HEK293 (cell line): ENCODE data around the gene POU2AF3.

Experiments used
- CTCF ChIA-PET: fragments of 350-600 bp; formaldehyde crosslinking; extraction: SDS; loops from one replicate; lab custom pipeline; 2021; ENCODE audit warnings: antibody characterized with exemption; lab: Yijun Ruan, JAX
- POLR2A ChIA-PET: fragments of 300-600 bp; formaldehyde crosslinking; extraction: SDS; loops from one replicate; lab custom pipeline; 2020; ENCODE audit warnings: antibody characterized with exemption, inconsistent platforms; lab: Yijun Ruan, JAX
- H3K27ac ChIP-seq: fragments of 200-500 bp; sonication (Bioruptor generic); 2 replicates; pipeline ENCODE4 v1.5.1; 2014; ENCODE audit warnings: low read depth, low read length, control low read depth, inconsistent platforms; ENCODE audit errors: extremely low read depth
- H3K36me3 ChIP-seq, 2 experiments: fragments of 200-500 bp in 1 of 2; sonication (Bioruptor generic) in 1 of 2; 1 replicate in 1 of 2; 2 replicates in 1 of 2; pipeline ENCODE4 v1.5.1; 2014 to 2017; ENCODE audit warnings: inconsistent platforms in 2 of 2, low read length in 2 of 2; ENCODE audit not compliant: control insufficient read depth in 2 of 2, insufficient read depth in 1 of 2
- H3K4me1 ChIP-seq: fragments of 200-500 bp; sonication (Bioruptor generic); 2 replicates; pipeline ENCODE4 v1.5.1; 2014; ENCODE audit warnings: mild to moderate bottlenecking, low read length, inconsistent platforms; ENCODE audit not compliant: control insufficient read depth, insufficient read depth
- H3K4me3 ChIP-seq: 2 replicates; pipeline ENCODE4 v1.5.1; 2011; ENCODE audit warnings: low read depth, mild to moderate bottlenecking, control low read depth, low read length, moderate library complexity
- H3K9me3 ChIP-seq: fragments of 200-500 bp; sonication (Bioruptor generic); 2 replicates; pipeline ENCODE4 v1.5.1; 2014; ENCODE audit warnings: low read depth, low read length, inconsistent platforms; ENCODE audit not compliant: control insufficient read depth, insufficient read depth
- ATF2 ChIP-seq: fragments of 450-650 bp; formaldehyde crosslinking; IDR thresholded peaks from 2 replicates; pipeline ENCODE4 v1.5.1; 2016; ENCODE audit warnings: missing biosample characterization, missing genetic modification characterization, low read depth
- INSM2 ChIP-seq: fragments of 450-650 bp; formaldehyde crosslinking; IDR thresholded peaks from 2 replicates; pipeline ENCODE4 v1.5.1; 2016; ENCODE audit warnings: missing biosample characterization, missing genetic modification characterization
- KLF10 ChIP-seq: fragments of 450-650 bp; IDR thresholded peaks from 2 replicates; pipeline ENCODE4 v1.5.1; 2018; ENCODE audit warnings: missing biosample characterization, mild to moderate bottlenecking, missing genetic modification characterization
- KLF17 ChIP-seq: fragments of 450-650 bp; formaldehyde crosslinking; IDR thresholded peaks from 2 replicates; pipeline ENCODE4 v1.5.1; 2016; ENCODE audit warnings: missing biosample characterization, missing genetic modification characterization
- ZNF112 ChIP-seq: fragments of 450-650 bp; formaldehyde crosslinking; IDR thresholded peaks from 2 replicates; pipeline ENCODE4 v1.5.0; 2017; ENCODE audit warnings: missing biosample characterization, missing genetic modification characterization
- ZNF114 ChIP-seq: fragments of 450-650 bp; formaldehyde crosslinking; IDR thresholded peaks from 2 replicates; pipeline ENCODE4 v1.5.0; 2017; ENCODE audit warnings: missing biosample characterization, missing genetic modification characterization
- ZNF157 ChIP-seq: fragments of 450-650 bp; formaldehyde crosslinking; IDR thresholded peaks from 2 replicates; pipeline ENCODE4 v1.5.1; 2016; ENCODE audit warnings: missing biosample characterization, missing genetic modification characterization
- ZNF18 ChIP-seq: fragments of 450-650 bp; formaldehyde crosslinking; IDR thresholded peaks from 2 replicates; pipeline ENCODE4 v1.5.1; 2016; ENCODE audit warnings: missing biosample characterization, missing genetic modification characterization
- ZNF354C ChIP-seq: fragments of 450-650 bp; formaldehyde crosslinking; IDR thresholded peaks from 2 replicates; pipeline ENCODE4 v1.5.1; 2016; ENCODE audit warnings: missing biosample characterization, missing genetic modification characterization, low read depth, borderline replicate concordance
- ZNF580 ChIP-seq: fragments of 450-650 bp; formaldehyde crosslinking; IDR thresholded peaks from 2 replicates; pipeline ENCODE4 v1.5.1; 2016; ENCODE audit warnings: missing biosample characterization, missing genetic modification characterization
- ZNF747 ChIP-seq: fragments of 450-650 bp; formaldehyde crosslinking; IDR thresholded peaks from 2 replicates; pipeline ENCODE4 v1.5.1; 2016; ENCODE audit warnings: missing biosample characterization, missing genetic modification characterization

The POU2AF3 gene

GRCh38 chr11:111356660-111357048, 58.3 kb downstream of the POU2AF3 start (continued):
- no peak for TF ChIP-seq ATF2

- H3K36me3 ChIP-seq: no peaks in the 10 kb centered on the region
- no peak overlapping the region for H3K27ac ChIP-seq
- no peaks in the 10 kb centered on the region for H3K9me3 ChIP-seq
- CTCF ChIA-PET: no interaction called here
- no peak for TF ChIP-seq ZNF157 (tag by site-specific recombination)
- no peak for TF ChIP-seq ZNF18
- TF ChIP-seq INSM2 (tag by site-specific recombination): no peak
- TF ChIP-seq ZNF112: no peak
- TF ChIP-seq ZNF747 (tag by site-specific recombination): no peak
- no peak for TF ChIP-seq KLF17 (tag by site-specific recombination)
- no peak for TF ChIP-seq ZNF354C
- no peak for TF ChIP-seq ZNF580 (tag by site-specific recombination)
- TF ChIP-seq KLF10 (tag by site-specific recombination): no peak
- no peak for TF ChIP-seq ZNF114
- no peak overlapping the region for H3K4me3 ChIP-seq
- H3K4me1 ChIP-seq: no peaks in the 10 kb centered on the region
- POLR2A ChIA-PET: no interaction called here
These were observed 59.0 kb downstream of the POU2AF3 start for GRCh38 chr11:111357150-111358037.
